ENCODE data around the gene INPP5A.

INPP5A gene

GRCh38 chr10:132538031-132538789 lies 623 bp downstream of the INPP5A start:
- DNase-seq: no peak
- Histone ChIP-seq H3K9me3 (ENCODE audit: severe bottlenecking) (no peaks in the 10 kb centered on the region), H3K27ac (peak overlapping the region; percentile 35; the same call in 1 of the 2 replicates), H3K27me3 (ENCODE audit: insufficient read depth, low read depth, severe bottlenecking) (no peaks in the 10 kb centered on the region), H3K4me3 (ENCODE audit: low read depth, low read length) (peak overlapping the region; percentile 61), H3K36me3 (no peaks in the 10 kb centered on the region)
- TF ChIP-seq CTCF (IDR thresholded peaks at IDR 0.05; ENCODE audit: low read depth, low read length): no peak

- Histone ChIP-seq H3K9me3 (ENCODE audit: severe bottlenecking) (no peaks in the 10 kb centered on the region), H3K4me3 (ENCODE audit: low read depth, low read length) (no peak overlapping the region), H3K36me3 (no peaks in the 10 kb centered on the region), H3K27ac (no peak overlapping the region), H3K27me3 (ENCODE audit: insufficient read depth, low read depth, severe bottlenecking) (no peaks in the 10 kb centered on the region)
- TF ChIP-seq CTCF (IDR thresholded peaks at IDR 0.05; ENCODE audit: low read depth, low read length): no peak
- no peak for DNase-seq
Measured at GRCh38 chr10:132538790-132539421, 1.3 kb downstream of the INPP5A start.

DNA sequence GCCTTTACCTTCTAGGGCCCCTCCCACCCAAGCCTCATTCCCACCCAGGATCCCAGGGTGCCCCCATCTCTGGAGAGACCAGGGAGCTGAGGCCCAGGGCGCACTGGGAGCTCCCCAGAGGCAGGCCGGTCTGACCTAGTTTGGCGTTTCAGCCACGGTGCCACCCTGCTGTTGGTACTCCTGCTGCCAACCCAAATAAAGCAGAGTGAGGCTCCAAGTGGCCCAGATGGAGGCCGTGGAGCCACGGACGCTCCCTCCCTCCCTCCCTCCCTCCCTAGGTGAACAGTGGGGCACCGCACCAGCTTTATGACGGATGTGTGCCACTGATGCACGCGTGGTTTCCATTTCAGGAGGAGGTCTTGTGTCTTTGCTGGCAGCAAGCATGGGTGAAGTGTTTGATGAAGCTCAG lies 1.8 kb downstream of the INPP5A start:
- Histone ChIP-seq H3K27ac (no peak overlapping the region), H3K9me3 (ENCODE audit: severe bottlenecking) (no peaks in the 10 kb centered on the region), H3K36me3 (no peaks in the 10 kb centered on the region), H3K27me3 (ENCODE audit: insufficient read depth, low read depth, severe bottlenecking) (no peaks in the 10 kb centered on the region), H3K4me3 (ENCODE audit: low read depth, low read length) (no peak overlapping the region)
- no peak for DNase-seq
- no peak for TF ChIP-seq CTCF (IDR thresholded peaks at IDR 0.05; ENCODE audit: low read depth, low read length)

DNA sequence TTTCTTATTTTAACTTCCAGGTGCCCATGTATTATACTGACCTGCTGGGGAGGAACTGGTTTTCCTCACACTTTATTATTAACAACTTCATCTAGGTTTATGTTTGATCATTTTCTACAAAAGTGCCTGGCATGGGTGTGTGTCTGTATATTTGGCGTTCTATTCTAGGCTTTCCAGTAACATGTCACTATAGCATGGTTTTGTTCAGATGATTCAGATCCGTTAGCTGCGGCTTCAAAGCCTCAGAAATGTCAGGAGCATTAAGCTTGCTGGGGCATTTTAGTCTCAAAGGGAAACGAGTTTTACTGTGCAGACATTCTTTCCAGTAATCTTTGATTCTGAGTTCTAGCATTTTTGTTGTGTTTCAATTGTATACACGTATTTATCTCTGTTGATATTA lies 2.3 kb downstream of the INPP5A start:
- Histone ChIP-seq H3K27me3 (ENCODE audit: insufficient read depth, low read depth, severe bottlenecking) (no peaks in the 10 kb centered on the region), H3K9me3 (ENCODE audit: severe bottlenecking) (no peaks in the 10 kb centered on the region), H3K36me3 (no peaks in the 10 kb centered on the region), H3K4me3 (ENCODE audit: low read depth, low read length) (no peak overlapping the region), H3K27ac (no peak overlapping the region)
- no peak for DNase-seq
- TF ChIP-seq CTCF (IDR thresholded peaks at IDR 0.05; ENCODE audit: low read depth, low read length): no peak

GRCh38 chr10:132540456-132540855 lies 2.9 kb downstream of the INPP5A start:
- Histone ChIP-seq H3K36me3 (no peaks in the 10 kb centered on the region), H3K27me3 (ENCODE audit: insufficient read depth, low read depth, severe bottlenecking) (no peaks in the 10 kb centered on the region), H3K27ac (no peak overlapping the region), H3K9me3 (ENCODE audit: severe bottlenecking) (no peaks in the 10 kb centered on the region), H3K4me3 (ENCODE audit: low read depth, low read length) (no peak overlapping the region)
- no peak for DNase-seq
- no peak for TF ChIP-seq CTCF (IDR thresholded peaks at IDR 0.05; ENCODE audit: low read depth, low read length)

All from WERI-Rb-1 (cell line).